ENCODE results near the gene CELSR1.

CELSR1 gene

DNA sequence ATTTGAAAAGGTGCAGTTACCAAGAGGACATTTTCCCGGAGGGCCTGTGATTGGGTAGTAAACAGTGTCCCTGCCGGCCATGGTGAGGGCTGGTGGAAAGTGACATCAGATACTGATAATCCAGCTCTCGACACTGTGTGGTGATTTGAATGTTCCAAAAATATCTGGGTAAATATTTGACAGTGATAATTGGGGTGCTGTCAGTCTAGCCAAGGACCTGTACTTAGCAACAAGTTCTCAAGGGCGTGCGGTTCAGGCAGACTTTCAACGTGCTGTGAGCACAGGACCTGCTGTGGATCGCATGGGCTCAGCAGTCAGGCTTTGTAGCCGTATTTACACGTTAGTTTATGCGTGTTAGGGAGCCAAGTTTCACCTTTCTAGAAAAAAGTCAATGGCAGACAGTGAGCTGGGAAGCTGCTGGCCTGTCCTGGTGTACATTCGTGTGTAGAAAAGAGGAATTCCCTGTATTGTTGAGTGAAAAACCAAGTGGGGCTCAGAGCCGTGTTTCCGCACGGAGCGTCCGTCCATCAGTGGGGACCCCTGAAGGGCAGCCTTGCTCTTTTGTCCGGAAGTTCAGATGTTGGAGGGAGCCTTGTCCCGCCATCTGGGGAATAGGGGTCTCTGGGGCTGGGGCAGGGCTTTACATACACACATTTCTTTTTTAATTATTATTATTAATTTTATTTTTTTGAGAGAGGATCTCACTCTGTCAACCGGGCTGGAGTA, 190.6 kb downstream of the CELSR1 start:
- peak; percentile 11 for DNase-seq

DNA sequence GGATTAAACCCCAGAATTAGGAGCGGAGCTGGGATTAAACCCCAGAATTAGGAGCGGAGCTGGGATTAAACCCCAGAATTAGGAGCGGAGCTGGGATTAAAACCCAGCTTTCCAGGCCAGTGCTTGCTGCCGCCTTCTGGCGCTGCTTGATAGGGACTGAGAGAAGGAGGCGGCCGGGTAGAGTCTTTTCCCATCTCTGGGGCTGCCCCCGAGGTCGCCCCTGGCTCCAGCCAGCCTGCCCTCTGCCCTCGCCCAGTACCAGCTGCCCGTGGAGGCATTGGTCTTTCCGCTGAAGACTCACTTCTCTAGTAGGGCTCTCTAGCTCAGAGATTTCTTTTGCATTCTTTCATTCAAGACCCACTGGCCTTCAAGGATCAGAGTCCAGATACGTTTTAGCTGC, 196.7 kb downstream of the CELSR1 start:
- DNase-seq, result no peak

DNA sequence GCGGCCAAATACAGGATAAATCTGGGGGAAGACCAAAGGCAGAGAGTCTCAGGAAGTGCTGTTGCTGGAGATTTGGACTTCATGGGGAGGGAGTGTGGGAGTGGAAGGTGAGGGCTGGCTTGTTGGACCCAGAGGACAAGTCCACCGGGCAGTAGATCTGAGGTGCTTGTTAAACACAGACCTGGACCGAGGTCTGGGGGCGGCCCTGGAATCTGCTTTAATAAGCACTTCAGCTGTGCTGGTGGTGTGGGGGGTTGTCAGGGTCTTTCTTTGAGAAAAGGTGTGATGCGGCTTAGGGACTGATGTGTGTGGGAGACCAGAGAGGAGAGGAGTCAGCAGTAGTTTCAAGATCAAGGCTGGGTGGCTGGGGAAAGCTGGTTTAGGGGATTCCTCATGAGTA, 197.5 kb downstream of the CELSR1 start:
- peak; percentile 7 for DNase-seq

DNA sequence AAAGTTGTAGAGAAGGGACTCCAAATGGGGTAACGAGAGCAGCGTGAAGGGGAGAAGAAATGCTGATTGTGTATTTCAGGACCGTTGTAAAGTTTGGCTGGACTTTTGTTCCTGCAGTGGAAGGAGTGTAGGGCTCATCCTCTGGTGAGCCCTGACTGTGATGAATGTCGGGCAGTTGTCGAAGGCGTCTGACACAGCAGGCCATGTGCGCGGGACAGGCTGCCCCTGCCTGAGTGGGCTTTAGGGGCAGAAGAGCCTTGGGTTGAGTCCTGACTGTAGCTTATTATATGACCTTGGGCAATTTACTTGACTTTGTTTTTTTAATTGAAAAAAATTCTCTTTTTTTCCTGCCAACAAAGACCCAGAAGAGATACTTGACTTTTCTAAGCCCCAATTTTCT, 198.8 kb downstream of the CELSR1 start:
- peak; percentile 7 for DNase-seq

DNA sequence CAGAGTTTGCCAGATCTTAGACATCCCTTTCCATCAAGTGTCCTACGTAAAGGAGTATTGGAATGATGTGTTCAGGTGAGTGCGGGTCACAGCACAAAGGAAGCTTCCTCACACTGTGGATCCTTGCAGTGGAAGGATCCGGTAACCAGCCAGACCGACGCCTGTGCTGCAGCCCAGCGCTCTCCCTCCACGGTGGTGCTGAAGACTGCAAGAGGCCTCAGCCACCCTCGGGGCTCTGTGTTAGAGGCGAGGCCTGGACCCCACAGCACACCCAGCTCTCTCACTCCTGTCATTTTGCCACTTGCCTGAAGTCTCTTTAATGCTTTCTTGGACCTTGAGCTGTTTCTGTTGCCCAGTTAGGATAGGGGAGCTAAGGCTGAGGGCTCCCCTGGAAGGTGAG, 199.6 kb downstream of the CELSR1 start:
- DNase-seq, result peak; percentile 15

DNA sequence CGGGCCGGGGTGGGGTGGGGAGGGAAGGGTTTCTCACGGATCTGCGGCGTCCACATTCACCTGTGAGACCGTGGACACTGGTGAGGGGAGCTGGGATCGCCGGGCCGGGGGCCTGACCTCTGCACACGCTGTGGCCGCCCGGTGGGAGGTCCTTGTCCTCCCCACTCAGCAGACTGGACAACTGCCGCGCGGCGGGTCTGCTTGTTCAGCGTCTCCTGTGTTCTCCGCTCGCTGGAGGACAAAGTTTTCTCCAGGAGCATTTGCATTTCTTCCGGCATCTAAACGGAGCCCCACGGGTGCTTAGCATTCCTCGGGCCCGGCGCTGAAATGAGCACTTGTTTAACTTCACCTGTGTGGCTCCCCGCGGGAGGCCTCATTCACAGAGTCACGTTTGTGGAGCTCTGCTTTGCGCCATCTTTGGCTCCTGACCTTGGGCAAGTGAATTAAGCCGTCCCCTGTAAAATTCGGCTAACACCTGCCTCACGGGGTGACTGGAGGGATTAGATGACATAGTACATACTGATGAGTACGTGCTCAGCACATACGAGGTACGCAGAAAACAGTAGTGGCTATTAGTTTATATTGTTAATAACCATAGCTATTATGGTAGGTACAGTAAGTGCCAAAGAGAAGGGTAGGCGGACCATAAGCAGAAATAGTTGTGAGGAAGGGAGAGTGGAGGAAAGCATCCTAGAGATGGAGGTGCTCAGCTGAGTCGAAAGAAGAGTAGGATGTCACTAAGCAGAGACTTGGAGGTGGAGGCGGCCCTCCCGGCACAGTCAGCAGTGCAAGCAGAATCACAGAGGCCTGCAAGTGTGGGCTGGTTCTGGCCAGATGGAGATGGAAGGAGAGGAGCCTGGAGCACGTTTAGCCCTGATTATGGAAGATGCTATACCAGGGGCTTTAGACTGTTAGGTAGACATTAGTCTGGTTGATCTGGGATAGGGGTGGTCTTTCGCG, 201.0 kb downstream of the CELSR1 start:
- DNase-seq, result no peak

DNA sequence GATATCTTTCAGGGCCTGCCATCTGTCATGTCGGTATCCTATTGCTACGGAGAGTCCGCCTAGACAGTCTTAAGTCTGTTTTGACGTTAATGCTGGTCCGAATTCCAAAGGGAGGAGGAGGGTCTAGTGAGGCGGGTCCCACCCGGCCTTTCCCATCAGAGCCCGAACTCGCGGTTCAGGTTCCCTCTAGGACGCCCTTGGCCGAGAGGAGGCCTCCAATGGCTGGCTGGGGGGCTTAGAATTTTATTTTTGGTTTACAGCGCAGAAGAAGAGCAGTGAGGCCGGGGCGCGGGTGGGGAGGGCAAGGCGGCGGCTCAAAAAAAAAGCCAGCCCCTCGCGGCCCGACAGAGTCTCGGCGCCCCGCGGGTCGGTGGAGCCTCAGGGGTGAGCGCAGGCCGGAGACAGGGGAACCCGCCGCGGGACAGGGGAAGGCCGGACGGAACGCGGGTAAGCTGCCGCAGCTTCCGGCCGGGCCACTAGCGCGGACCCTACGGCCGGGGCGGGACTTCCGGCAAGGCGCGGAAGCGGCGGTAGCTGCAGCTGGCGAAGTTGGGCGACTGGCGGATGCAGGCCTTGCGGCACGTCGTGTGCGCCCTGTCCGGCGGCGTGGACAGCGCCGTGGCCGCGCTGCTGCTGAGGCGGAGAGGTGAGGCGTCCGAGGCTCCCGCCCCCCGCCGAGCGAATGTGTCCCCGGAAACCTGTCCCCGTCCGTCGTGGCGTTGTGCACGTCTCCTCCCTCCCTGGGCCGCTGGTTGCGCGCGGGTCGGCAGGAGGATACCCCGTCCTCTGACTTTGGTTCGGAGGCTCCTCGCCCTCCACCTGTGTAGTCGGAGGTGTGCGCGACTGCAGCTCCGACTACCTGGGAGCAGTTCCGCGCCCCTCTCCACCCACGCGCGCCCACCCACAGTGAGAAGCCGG, 202.0 kb downstream of the CELSR1 start, which contains the start of gene TRMU:
Gene TRMU (plus strand): TSS at position 514 of the 918 bp plus-strand sequence. CDS start 51 bp downstream, at position 565.
- peak; percentile 90 for DNase-seq

DNA sequence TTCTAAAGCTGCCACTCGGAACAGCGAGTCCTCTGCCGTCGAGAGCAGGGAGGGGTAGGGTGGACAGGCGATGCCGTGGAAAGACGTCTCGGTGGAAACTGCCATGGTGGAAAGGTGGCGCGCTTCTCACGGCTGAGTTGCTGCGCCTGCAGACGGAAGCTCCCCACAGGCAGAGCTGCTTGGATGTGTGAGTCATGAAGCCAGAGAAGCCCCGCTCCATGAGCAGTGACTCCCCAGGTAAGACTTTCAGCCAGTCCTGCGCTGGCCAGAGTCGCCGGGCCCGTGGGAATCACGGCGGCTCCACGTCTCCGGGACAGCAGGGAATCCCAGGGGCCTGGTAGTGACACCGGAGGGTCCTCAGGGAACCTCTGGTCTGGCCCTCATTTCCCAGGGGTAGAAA, 205.9 kb downstream of the CELSR1 start:
- no peak for DNase-seq

DNA sequence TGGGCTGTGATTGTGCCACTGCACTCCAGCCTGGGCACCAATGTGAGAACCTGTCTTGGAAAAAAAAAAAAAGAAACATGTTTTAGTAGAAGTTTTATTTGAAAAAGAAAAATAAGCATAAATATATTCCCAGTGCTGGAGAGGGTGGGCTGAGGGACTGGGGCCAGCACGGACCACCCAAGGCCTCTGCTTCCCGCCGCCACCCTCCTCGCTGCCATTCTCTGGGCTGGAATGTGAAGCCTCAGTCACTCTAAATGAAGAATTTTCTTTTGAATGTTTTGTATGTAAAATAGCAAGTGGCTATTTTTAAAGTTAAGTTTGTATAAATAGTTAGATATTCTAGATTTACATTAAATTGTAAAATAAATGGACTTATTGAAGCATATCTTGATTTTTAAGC, 207.0 kb downstream of the CELSR1 start:
- no peak for DNase-seq

DNA sequence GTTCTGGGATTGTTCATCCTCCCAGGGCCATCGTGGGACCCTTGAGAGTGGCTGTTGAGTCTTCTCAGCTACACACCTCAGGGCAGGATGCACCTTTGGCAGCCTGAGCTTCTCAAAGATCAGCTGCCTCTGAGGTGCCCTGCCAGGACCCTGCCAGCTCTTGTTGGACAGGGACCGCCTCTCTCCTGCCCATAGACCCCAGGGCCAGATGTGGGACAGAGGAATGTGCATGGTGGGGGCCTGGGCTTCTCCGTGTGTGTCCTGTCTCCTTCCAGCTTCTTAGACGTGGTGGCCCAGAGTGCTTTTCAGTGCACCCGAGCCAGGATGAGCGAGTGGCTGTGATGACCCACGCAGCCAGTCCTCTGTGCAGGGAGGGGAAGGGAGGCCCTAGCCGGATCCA, 207.8 kb downstream of the CELSR1 start:
- no peak for DNase-seq

DNA sequence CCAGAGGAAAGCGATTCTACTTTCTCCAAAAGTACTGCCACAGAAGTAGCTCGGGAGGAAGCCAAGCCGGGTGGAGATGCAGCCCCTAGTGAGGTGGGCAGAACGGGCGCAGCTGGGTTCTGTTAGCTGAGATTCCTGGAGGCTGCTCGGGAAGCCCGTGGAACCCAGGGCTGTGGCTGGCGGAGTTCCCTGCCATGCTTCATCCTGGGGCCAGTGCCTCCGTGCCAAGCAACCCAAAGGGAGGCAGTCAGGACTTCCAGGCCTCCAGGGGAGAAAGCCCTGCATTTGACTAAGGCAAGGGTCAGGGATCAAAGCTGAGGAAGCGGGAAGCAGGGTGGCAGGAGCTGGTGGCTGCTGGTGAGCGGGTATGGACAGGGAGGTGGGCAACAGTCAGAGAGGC, 208.6 kb downstream of the CELSR1 start:
- no peak for DNase-seq

DNA sequence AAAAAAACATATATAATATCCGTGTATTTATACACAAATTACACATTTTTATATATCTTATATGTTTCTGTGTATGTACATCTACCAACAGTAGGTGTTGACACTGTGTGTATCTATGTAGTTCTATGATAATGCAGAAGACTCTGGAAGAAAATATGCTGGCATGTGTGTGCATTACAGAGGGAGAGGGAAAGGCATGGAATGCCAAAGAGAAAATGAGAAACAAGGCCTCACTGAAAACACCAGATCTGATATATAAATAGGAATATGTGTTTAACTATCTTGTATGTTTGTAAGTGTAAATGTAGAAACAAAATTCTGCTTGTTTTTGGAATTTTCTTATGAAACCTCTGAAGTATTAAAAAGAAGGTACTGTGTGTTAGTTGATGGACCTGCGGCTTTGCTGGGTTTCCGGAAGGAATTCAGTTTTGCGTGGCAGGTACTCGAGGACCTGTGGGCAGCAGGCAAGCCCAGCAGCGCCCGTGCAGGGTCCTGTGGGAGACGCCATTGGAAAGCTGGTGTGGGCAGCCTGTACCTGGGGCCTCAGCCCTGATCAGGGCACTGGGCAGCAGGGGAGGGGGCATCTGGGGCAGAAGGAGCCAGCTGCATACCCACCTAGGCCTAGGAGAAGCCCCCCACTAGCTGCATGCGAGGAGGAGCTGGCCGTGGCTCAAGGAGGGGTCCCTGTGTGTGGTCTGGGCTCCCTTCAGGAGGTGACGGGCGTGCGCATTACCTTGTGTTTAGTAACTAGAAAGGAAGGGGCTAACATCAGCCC, 209.5 kb downstream of the CELSR1 start:
- no peak for DNase-seq

DNA sequence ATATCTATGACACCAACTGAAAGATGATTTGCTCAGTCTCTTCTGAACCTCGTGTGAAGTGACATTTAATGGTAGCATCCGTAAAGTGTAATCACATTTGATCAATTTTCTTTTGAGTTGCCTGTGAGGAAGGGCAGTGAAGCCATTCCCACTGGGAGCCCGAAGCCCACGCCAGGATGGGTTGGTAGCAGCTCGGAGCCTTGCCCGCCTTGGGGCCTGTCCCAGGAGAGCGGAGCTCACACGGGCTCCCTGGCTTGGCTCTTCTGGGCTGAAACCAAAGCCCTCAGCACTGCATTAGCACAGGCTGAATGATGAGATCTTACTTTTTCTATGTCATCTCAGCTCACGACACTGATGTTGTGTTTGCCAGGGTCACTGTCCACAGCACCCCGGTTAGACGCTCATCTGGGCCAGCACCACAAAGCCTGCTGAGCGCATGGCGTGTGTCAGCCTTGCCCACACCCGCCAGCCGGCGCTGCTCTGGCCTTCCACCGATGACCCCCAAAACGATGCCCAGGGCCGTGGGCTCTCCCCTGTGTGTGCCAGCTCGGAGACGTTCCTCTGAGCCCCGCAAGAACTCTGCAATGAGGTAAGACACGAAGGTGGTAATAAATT, 211.2 kb downstream of the CELSR1 start:
- DNase-seq, result no peak

DNA sequence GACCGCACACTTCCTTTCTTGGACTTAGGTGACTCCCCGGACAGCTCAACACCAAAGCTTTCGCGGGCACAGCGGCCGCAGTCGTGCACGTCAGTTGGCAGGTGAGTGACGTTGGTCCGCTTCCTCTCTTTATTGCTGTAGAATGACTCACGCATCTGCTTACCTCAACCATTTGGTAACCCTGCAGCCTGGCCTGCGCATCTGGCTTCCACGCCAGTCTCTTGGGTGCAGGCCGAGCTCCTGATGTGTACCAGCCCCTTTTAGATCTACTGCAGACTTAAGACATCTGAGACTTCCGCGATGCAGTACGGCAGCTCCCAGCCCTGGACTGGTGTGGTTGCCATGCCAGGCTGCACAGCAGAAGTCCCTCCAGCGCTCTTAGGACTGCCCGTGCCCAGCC, 214.3 kb downstream of the CELSR1 start:
- DNase-seq, result no peak

DNA sequence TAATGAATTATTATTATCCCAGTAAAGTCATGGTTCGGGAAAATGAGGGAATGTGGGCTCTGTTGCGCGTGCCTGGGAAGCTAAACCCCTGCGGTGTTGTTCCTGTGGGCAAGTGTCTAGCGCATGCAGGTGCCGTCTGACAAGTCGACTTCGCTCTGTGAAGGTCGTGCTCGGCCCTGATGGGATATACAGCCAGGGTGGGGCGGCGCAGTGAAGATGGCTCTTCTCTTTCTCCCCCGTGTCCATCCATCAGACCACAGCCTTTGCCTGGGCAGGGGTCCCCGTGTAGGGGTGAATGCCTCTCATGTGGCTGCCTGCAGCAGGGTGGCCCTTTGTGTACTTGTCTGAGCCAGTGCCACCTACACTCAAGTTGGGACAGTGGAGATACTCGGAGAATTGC, 214.7 kb downstream of the CELSR1 start:
- no peak for DNase-seq

DNA sequence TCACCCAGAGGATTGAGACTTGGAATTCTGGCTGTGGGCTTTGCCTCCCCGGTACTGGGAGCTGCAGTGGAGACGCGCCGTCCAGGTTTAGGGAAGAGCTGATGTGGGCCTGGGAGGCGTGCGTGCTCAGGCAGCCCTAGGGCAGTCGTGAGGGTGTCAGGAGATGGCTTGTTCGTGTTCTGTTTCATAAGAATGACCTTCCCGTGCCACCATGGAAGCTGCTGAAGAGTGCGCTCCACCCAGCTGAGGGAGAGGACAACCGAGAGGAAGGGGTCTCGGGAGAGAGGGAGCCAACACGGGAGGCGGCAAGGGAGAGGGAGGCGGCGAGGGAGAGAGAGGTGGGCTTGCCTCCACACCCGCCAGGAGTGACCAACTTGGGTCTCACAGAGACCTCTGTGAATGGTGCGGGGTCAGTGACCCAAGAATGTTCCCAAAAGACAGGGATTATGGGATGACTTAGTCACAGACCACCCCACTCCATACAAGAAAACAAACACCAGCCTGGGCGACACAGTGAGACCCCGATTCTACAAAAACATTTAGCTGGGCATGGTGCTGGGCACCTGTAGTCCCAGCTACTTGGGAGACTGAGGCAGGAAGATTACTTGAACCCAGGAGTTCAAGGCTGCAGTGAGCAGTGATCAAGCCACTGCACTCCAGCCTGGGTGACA, 216.6 kb downstream of the CELSR1 start:
- DNase-seq, result no peak

DNA sequence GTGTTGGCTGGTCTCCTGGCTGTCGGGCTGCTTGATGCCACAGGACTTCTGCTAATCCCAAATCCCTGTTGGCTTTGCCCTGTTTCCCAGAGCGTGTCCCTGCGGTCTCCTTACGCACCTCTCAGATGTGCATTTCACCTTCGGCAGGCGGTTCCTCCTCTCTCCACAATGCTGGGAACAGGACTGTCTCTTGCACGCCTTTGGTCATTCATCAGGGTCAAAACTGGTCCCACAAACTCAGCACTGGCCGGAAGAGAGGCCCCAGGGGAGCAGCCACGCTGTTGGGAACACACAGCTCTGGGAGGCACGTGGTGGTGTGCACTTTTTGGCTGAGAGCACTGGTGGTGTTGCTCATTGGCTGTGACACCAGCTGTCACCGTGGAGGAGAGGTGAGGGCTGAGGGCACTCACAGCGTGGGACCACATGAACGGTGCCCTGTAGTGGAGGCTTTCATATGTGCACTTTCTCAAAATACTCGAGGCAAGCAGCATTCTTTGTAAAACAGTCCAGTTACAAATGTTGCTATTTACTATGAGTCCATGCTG, 217.2 kb downstream of the CELSR1 start:
- no peak for DNase-seq

DNA sequence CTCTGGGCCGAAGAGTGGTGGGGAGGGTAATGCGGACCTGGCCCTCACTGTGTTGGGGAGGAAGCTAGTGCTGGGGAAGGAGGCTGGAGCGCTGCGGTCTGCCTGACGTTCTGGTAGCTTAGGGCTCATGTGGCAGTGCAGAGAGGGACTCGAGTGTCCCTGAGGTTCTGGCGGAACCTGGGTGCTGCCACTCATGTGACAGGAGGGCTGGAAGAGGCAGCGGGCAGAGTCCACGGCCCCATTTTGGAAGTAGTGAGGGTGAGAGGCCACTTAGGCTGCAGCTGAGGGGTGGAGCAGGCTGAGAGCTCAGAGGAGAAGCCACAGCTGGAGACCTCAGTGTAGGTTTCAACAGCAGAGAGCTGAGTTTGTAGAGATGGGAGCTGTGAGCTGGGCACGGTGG, 218.1 kb downstream of the CELSR1 start:
- no peak for DNase-seq

DNA sequence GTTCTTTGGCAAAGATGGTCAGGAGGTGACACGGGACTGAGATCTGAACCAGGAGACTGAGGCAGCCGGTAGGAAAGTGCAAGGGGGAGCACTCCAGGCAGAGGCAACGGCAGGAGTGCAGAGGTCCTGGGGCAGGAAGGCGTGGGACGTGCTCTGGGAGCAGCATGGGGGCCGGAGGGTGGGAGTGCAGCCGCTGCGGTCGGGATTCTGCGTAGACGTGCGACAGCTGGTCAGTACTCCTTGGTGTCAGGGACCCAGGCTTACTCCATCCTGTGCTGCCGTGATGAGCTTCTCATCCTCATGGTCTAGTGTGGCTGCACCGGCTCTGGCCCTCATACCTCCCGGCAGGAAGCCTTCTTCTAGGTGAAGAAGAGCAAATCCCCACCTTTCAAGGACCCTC, 218.8 kb downstream of the CELSR1 start:
- no peak for DNase-seq

DNA sequence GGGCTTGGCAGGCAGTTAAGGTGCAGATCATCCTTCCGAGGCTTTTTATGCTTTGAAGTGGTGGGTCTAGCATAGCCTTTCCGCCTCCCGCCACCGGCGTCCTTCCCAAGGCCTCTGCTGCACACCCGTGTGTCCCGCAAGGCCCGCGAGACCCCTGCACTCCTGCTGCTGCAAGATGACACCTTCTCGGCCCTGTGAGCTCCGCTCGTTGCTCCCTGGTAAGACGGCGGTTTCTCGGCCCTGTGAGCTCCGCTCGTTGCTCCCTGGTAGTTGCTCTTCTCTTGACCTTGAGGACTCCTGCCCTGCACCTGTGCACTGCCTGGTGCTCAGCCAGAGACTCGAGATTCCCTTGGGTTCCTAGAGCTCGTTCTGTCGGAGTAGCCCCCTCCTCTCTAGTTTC, 219.8 kb downstream of the CELSR1 start:
- no peak for DNase-seq

DNA sequence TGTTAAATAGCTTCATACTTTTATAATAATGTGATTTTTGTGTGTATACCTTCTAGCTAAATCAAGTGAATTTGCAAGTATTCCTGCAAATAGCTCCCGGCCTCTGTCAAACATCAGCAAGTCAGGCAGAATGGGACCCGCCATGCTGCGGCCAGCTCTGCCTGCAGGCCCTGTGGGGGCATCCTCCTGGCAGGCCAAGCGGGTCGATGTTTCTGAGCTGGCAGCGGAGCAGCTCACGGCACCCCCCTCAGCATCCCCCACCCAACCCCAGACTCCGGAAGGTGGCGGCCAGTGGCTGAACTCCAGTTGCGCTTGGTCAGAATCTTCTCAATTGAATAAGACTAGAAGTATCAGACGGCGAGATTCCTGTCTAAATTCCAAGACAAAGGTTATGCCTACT, 221.4 kb downstream of the CELSR1 start:
- DNase-seq, result no peak
